Fibroblast of skin of right biceps (primary cell): ENCODE data around the gene SLC16A6.
"Not testable (repeated sequence)": the region's sequence is repeated elsewhere in the genome, so short reads cannot be mapped to it uniquely, and the experiment has no call there.

Source experiments
- DNase-seq: peaks from one replicate; pipeline ENCODE4 v3.0.0-alpha.2; 2013

The SLC16A6 gene

GRCh38 chr17:68309066-68309670 is 18.2 kb upstream of the SLC16A6 start:
- not testable (repeated sequence) for DNase-seq

GRCh38 chr17:68308486-68308885 is 17.6 kb upstream of the SLC16A6 start:
- DNase-seq: not testable (repeated sequence)

- DNase-seq: no peak
Observed at GRCh38 chr17:68307443-68307842, 16.5 kb upstream of the SLC16A6 start.

GRCh38 chr17:68306819-68307218 is 15.9 kb upstream of the SLC16A6 start:
- no peak for DNase-seq

- no peak for DNase-seq
Observed at GRCh38 chr17:68305142-68305541, 14.2 kb upstream of the SLC16A6 start.

- DNase-seq: no peak
Observed at GRCh38 chr17:68304706-68305105, 13.8 kb upstream of the SLC16A6 start.

- DNase-seq: no peak
Observed at GRCh38 chr17:68302666-68303065, 11.7 kb upstream of the SLC16A6 start.

- no peak for DNase-seq
Observed at GRCh38 chr17:68302066-68302564, 11.2 kb upstream of the SLC16A6 start.

- DNase-seq: no peak
Observed at GRCh38 chr17:68301438-68301959, 10.6 kb upstream of the SLC16A6 start.

GRCh38 chr17:68299817-68300216 is 8.9 kb upstream of the SLC16A6 start:
- no peak for DNase-seq

- no peak for DNase-seq
Observed at GRCh38 chr17:68298601-68299000, 7.7 kb upstream of the SLC16A6 start.

GRCh38 chr17:68297195-68297594 is 6.3 kb upstream of the SLC16A6 start:
- DNase-seq: no peak

- DNase-seq: no peak
Observed at GRCh38 chr17:68296217-68297191, 5.6 kb upstream of the SLC16A6 start.

- no peak for DNase-seq
Observed at GRCh38 chr17:68295086-68295485, 4.2 kb upstream of the SLC16A6 start.

GRCh38 chr17:68294617-68295016 is 3.7 kb upstream of the SLC16A6 start:
- no peak for DNase-seq

- no peak for DNase-seq
Observed at GRCh38 chr17:68294196-68294555, 3.2 kb upstream of the SLC16A6 start.

- DNase-seq: no peak
Observed at GRCh38 chr17:68293490-68294195, 2.7 kb upstream of the SLC16A6 start.

- DNase-seq: no peak
Observed at GRCh38 chr17:68292689-68293040, 1.7 kb upstream of the SLC16A6 start.

GRCh38 chr17:68291836-68292688 is 1.1 kb upstream of the SLC16A6 start:
- DNase-seq: peak; percentile 62

- no peak for DNase-seq
Observed at GRCh38 chr17:68290268-68290954, 516 bp downstream of the SLC16A6 start.

- DNase-seq: no peak
Observed at GRCh38 chr17:68289936-68290267, 1.0 kb downstream of the SLC16A6 start.

GRCh38 chr17:68289473-68289872 is 1.5 kb downstream of the SLC16A6 start:
- no peak for DNase-seq
